KOPT-K1 (cell line): Measurements from ENCODE around the gene GRID1.

Experiments used
- H3K27ac ChIP-seq: fragments of 200-600 bp; sonication (generic); 2 replicates; pipeline ENCODE4 v1.5.1; 2016; ENCODE audit warnings: antibody characterized with exemption, mild to moderate bottlenecking, low read depth, low read length; ENCODE audit not compliant: poor library complexity, severe bottlenecking
- H3K36me3 ChIP-seq: fragments of 200-600 bp; sonication (generic); 2 replicates; pipeline ENCODE4 v1.5.1; 2017; ENCODE audit warnings: antibody characterized with exemption, mild to moderate bottlenecking, low read length, moderate library complexity; ENCODE audit not compliant: insufficient read depth
- H3K9me3 ChIP-seq: fragments of 200-600 bp; sonication (generic); 2 replicates; pipeline ENCODE4 v1.5.1; 2017; ENCODE audit warnings: antibody characterized with exemption, low read length, mild to moderate bottlenecking; ENCODE audit not compliant: insufficient read depth, poor library complexity, severe bottlenecking

The GRID1 gene

GRCh38 chr10:86263209-86263608 is 103.4 kb downstream of the GRID1 start:
- H3K9me3 ChIP-seq = no peaks in the 10 kb centered on the region
- no peak overlapping the region for H3K27ac ChIP-seq
- no peaks in the 10 kb centered on the region for H3K36me3 ChIP-seq

- Histone ChIP-seq H3K36me3 (no peaks in the 10 kb centered on the region), H3K9me3 (no peaks in the 10 kb centered on the region), H3K27ac (no peak overlapping the region)
These were observed 103.9 kb downstream of the GRID1 start for GRCh38 chr10:86262688-86263181.

DNA sequence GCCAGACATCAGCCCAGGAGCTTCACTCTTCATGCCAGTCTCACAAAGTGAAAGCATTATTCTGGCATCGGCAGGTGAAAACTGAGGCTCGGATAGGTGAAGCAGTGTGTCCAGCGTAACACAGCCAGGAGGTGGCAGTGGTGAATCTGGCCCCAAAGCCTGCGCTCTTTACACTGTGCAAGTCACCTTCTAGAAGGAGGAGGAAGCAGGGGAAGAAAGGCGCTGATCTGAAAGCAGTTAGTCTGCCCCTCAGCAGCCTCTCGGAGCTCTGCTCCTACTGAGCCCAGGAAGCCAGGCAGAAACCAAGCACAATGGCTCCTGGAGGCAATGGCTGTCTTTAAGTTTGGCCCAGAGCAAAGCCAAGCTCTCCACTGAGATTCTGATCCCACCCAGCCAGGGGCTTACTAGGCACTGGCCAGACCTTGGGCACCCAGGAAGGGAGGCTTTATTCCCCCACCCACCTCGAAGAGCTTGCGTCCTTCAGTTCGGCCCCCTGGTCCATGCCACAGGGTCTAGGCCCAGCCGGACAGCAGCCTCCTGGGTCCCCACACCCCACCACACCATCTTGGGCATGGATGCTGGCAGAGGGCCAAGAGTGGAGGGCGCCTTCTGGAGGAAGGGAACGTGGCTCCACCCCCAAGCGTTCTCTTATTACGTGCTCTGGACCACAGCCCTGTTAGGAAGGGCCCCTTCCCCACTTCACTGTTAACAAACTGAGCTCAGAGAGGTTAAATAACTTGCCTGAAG is 104.5 kb downstream of the GRID1 start:
- H3K36me3 ChIP-seq = no peaks in the 10 kb centered on the region

GRCh38 chr10:86261470-86261869 is 105.1 kb downstream of the GRID1 start:
- H3K36me3 ChIP-seq = no peaks in the 10 kb centered on the region
- H3K9me3 ChIP-seq = no peaks in the 10 kb centered on the region
- no peak overlapping the region for H3K27ac ChIP-seq

More for the DNA sequence above, 104.5 kb downstream of the GRID1 start:
- Histone ChIP-seq H3K9me3 (no peaks in the 10 kb centered on the region), H3K27ac (no peak overlapping the region)

DNA sequence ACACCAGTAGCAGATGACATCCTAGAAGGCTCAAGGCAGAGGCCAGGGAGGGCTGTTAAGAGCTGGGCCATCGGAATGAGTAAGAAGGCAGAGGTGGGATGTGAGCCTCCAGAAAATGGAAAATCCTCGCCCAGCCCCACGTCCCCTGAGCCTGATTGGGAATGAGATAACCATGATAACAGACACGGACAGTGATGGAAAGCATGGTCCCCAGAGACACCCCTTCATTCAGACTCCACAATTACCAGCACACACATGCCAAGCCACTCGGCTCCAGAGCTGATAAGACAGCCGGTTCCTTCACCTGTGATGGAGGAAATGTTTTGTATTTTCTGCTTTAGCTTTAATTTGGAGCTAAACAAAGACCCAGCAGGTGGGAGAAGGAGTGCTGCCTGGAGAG is 106.0 kb downstream of the GRID1 start:
- Histone ChIP-seq H3K27ac (no peak overlapping the region), H3K36me3 (no peaks in the 10 kb centered on the region)

GRCh38 chr10:86259901-86260562 is 106.6 kb downstream of the GRID1 start:
- H3K36me3 ChIP-seq = no peaks in the 10 kb centered on the region
- H3K27ac ChIP-seq = no peak overlapping the region
- no peaks in the 10 kb centered on the region for H3K9me3 ChIP-seq

More for the DNA sequence above, 106.0 kb downstream of the GRID1 start:
- H3K9me3 ChIP-seq = no peaks in the 10 kb centered on the region

DNA sequence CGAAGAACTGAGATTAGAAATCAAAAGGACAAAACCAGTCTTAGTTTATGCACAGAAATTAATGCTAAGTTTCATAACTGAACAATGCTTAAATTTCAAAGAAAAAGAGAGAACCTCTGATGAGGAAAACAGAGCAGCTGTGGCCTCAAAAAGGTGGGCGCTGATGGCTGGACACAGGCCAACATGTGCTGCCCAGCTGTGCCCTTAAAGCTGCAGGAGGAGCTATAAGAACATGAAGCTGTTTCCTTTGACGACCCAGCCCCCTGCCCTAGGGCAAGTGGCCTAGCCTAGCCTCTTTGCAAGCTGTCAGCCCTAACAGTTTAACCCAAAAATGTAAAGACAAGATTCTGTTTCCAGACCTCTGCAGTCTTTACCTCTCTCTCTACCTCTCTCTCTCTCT is 107.7 kb downstream of the GRID1 start:
- no peaks in the 10 kb centered on the region for H3K9me3 ChIP-seq
- no peaks in the 10 kb centered on the region for H3K36me3 ChIP-seq
- no peak overlapping the region for H3K27ac ChIP-seq

GRCh38 chr10:86258499-86258898 is 108.1 kb downstream of the GRID1 start:
- Histone ChIP-seq H3K27ac (no peak overlapping the region), H3K9me3 (no peaks in the 10 kb centered on the region), H3K36me3 (no peaks in the 10 kb centered on the region)

GRCh38 chr10:86257683-86258082 is 108.9 kb downstream of the GRID1 start:
- H3K36me3 ChIP-seq = no peaks in the 10 kb centered on the region
- no peaks in the 10 kb centered on the region for H3K9me3 ChIP-seq
- H3K27ac ChIP-seq = no peak overlapping the region

GRCh38 chr10:86256690-86257315 is 109.8 kb downstream of the GRID1 start:
- Histone ChIP-seq H3K27ac (no peak overlapping the region), H3K36me3 (no peaks in the 10 kb centered on the region), H3K9me3 (no peaks in the 10 kb centered on the region)

- Histone ChIP-seq H3K36me3 (no peaks in the 10 kb centered on the region), H3K9me3 (no peaks in the 10 kb centered on the region), H3K27ac (no peak overlapping the region)
These were observed 111.0 kb downstream of the GRID1 start for GRCh38 chr10:86255405-86256251.

GRCh38 chr10:86254526-86255174 is 111.9 kb downstream of the GRID1 start:
- Histone ChIP-seq H3K9me3 (no peaks in the 10 kb centered on the region), H3K36me3 (no peaks in the 10 kb centered on the region), H3K27ac (no peak overlapping the region)

DNA sequence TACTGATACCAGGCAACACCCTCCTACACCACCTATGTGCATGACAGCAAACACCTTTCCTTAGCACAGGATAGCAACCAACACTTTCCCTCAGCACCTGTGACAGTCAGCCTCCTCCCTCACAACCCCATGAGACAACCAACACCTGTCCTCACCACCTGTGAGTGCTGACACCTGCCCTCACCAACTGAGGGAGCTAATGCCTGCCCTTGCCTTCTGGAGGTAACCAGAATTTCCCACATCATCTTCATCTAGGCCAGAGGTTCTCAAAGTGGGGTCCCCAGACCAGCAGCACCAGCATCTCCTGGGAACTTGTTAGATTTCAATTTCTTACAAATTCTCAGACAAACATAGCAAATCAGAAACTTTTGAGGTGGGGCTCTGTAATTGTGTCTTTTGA is 112.5 kb downstream of the GRID1 start:
- no peaks in the 10 kb centered on the region for H3K36me3 ChIP-seq
- H3K9me3 ChIP-seq = no peaks in the 10 kb centered on the region
- no peak overlapping the region for H3K27ac ChIP-seq
